GM10847 (cell line): ENCODE measurements around the gene KIF5A.

Source experiments
- POLR2A ChIP-seq: IDR thresholded peaks from 2 replicates; pipeline ENCODE4 v1.6.1; 2011; ENCODE audit not compliant: insufficient read length; ENCODE audit errors: extremely low read depth

The KIF5A gene

GRCh38 chr12:57632958-57633840 is 83.4 kb downstream of the KIF5A start, which contains the start of gene B4GALNT1:
TSS of gene B4GALNT1 (minus strand) at chr12:57633201. CDS start at chr12:57632132, 1,069 bp downstream.
- TF ChIP-seq POLR2A: no peak
